GM19035 (cell line): ENCODE data around the gene CDCA8.
A peak's percentile ranks its signal among the peaks of the same experiment; 100 is the strongest.

Experiments
- ATAC-seq: cut with Tn5 transposase; IDR thresholded peaks from one replicate; pipeline ENCODE4 v1.9.1; 2021; ENCODE audit not compliant: unreplicated experiment

CDCA8 gene

DNA sequence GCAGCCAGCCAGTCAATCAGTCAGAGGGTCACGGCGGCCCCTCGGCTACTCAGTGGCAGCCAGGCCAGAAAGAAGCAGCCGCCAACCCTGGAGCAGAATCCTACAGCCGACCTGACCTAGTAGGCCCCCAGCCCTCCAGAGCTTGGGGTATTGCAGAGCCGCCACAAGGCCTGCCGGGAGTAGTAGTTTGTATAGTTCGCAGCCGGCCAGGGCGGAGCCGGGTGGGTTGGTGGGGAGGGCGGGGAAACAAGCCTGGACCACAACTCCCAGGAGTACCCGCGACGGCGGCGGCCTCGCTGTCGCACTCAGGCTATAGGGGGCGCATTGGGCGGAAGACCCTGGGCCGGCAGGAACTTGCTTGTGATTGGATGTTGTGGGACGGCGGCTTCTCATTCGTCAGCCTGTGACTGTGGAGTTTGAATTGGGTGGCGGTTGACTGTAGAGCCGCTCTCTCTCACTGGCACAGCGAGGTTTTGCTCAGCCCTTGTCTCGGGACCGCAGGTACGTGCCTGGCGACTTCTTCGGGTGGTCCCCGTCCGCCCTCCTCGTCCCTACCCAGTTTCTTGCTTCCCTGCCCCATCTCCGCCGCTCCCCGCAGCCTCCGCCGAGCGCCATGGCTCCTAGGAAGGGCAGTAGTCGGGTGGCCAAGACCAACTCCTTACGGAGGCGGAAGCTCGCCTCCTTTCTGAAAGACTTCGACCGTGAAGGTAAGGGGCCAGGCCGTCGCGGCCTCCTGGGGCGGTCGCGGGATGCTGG is at the start of gene CDCA8:
Gene CDCA8 (plus strand): TSS at position 439 of the 756 bp plus-strand sequence. CDS start 175 bp downstream, at position 614.
- ATAC-seq, result peak; percentile 72

DNA sequence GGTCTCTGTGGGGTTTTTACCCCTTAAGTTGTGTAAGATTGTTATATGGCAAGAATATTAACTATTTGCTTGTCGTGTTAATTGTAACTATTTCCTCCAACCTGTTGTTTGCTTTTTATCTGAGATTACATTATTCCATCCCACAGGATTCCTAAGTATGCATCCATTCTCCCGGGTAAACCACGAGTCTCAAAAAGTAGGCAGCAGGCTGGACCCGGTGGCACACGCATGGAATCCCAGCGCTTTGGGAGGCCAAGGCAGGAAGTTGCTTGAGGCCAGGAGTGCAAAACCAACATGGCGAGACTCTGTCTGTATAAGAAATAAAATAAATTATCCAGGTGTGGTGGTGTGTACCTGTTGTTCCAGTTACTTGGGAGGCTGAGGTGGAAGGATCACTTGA is 45.0 kb upstream of the CDCA8 start:
- no peak for ATAC-seq

DNA sequence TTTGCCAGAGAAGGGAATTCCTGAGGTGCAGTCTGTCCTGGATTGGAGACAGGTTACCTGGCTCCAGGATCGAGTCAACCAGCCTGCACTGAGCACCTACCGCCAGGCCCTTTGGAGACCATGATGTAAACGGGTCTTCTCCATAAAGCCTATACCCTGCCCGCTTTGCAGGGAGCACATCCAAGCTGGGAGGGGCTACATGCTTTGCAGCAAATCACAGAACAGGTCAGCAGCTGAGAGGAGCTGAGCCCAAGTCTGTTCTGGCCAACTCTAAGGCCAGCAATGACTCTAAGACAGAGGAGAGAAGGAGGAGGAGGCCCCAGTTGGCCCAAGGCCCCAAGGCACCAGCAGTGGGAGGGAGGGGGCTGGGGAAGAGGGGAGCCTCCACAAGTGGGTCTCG is 42.1 kb upstream of the CDCA8 start:
- no peak for ATAC-seq

DNA sequence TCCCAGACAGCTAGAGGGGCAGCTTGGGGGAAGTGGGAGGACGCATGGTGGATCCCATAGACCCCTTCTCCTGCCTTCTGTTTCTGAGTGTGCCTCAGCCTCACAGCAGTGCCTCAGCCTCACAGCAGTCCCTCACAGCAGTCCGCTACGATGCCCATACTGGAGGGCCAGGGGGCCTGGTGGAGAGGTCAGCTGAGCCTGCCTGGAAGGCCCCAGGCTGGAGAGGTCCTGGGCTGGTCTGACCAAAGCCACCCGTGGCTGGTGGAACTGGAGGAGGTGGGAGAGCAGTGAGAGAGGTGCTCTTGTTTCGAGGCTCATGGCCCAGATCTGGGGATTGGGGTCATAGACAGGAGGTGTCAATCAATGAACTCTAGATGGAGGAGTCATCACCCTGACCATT is 41.6 kb upstream of the CDCA8 start:
- no peak for ATAC-seq

DNA sequence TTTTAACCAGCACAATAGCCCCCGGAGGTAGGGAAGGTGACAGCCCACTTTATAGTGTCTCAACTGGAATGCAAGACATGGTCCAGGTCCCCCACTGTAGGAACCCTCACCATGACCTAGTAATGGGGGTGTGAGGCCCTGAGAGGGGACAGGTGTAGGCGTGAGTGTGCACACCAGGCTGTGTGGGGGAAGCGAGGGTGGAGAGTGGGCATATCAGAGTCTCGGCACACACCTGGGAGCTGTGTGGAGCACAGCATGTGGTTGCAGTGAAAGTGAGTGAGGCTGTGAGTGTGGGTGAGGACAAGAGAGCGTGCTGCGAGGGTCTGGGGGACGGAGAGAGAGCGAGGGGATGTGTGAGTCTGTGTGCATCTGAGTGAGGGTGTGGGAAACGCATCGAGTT is 40.5 kb upstream of the CDCA8 start:
- no peak for ATAC-seq

DNA sequence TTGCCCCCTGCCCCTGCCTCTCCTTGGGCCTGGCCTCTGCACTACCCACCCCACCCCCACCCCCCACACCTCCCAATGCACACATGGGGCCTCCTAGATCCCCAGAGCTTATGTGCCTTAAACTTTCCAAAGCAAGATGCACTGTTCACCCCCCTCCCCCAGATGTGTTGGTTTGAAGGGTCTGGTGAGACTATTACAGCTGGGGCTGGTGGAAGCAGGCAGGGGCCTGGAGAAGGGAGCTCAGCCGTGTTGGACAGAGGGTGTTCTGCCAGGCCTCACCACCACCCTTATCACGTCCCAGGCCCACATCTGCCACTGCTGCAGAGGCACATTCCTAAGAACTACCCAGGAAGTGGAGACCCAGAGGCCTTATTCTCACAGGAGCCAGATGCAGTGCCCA is 39.3 kb upstream of the CDCA8 start:
- no peak for ATAC-seq

DNA sequence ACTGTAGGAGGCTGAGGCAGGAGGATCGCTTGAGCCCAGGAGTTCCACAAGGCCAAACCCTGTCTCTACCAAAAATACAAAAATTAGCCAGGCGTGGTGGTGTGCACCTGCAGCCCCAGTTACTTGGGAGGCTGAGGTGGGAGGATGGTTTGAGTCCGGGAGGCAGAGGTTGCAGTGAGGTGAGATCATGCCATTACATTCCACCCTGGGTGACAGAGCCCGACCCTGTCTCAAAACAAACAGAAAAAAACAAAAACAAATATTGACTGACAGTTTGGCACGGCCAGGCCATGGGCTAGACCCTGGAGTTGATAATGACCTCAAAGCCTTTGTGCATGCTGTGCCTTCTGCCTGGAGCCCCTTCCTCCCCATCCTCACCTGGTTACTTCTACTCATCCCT is 38.4 kb upstream of the CDCA8 start:
- ATAC-seq, result no peak

DNA sequence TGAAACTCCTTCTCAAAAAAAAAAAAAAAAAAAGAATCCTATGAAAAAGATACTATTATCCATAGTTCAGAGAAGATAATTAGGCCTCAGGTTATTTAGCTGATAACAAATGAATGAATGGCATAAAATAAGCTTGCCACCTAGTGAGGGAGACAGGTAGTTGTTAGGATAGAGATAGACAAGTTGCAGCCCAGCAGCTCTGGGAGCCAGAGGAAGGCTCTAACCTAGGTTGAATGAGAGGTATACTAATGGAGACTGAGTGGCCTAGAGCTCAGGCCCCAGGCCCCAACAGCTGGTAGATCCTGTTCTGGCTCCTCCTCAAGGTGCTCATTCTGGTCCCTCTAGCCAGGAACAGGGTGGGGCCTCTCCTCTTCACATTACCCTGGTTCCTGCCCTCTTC is 37.0 kb upstream of the CDCA8 start:
- no peak for ATAC-seq

DNA sequence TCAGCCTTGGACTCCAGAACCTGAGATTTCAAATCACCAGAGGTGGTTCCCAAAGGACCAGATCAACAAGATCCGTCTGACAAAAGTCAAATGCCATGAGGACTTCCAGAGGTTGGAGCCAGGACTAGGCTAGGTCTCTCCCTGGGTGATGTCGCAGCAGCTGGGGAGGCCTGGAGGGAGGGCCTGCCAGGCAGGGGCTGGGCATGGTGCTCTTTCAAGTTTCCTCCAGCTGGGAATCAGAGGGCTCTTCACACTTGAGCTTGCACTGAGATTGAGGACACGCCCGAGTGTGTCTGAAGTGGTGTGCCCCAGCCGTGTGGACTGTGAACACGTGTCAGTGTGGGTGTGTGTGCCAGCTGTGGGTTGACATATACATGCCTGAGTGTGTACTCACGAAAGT is 36.3 kb upstream of the CDCA8 start:
- ATAC-seq, result no peak

DNA sequence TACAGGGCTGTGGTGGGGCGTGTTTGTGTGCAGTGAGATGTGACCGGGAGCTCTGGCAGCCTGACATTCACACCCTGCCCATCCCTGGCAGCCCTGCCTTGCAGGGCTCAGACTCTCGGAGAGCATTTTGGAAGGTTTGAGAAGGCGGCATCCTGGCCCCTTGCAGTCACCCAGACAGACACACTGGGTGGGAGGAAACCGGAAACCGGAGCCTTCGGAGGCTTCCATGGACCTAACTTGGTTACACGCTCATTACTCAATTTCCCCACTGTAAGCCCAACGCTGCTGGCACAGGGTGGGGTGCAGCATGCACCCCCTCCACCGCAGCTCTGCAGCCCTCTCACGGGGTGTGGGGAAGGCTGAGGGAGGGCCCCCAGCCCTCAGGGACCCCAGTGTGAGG is 35.4 kb upstream of the CDCA8 start:
- no peak for ATAC-seq

DNA sequence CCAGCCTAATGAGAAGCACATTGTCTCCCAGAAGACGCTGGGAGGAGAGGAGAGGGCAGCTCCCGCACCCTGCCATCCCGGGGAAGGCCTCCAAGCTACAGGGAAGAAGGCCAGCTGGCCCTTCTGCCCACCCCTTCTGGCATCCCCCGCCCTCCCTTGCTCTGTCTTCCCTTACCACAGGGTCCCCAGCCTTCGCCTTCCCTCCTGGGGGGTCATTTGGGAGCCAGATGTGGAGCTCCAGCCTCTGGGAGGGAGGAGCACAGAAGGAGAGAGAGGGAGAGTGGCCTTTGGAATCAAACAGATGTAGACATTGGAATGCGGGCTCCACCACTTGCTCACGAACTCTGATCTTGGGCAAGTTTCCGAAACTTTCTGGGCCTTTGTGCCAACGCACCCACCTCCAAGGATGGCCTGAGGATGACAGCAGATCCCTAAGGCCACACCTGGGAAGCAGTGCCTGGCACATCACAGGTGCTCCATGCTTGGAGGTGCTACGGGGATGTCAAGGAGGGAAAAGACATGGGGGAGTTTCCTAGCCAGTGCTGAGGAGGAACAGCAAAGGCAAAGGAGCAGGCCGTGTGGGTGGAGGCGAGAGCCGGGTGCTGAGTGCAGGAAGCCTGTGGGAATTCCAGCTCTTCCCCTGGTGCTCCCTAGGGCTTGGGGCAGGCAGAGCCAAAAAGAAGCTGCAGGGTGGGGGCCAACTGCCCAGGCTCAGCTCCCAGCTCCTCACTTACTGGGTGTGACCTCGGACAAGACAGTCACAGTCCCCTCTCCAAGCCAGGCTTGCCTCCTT is 34.5 kb upstream of the CDCA8 start:
- ATAC-seq, result no peak

DNA sequence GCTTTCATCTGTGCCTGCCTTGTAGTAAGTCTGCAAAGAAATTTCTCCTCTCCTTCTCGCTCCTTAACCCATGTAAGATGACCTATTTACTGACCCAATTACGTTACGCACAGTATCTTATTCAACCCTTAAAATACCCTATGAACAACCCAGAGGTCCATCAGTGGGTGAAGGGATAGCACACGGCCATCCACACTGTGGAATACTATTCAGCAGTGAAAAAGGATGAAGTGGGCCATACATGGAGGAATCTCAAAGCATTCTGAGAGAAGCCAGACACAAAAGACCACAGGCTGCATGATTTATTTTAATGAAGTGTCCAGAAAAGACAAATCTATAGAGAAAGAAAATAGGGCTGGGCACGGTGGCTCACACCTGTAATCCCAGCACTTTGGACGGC is 33.8 kb upstream of the CDCA8 start:
- ATAC-seq, result no peak

DNA sequence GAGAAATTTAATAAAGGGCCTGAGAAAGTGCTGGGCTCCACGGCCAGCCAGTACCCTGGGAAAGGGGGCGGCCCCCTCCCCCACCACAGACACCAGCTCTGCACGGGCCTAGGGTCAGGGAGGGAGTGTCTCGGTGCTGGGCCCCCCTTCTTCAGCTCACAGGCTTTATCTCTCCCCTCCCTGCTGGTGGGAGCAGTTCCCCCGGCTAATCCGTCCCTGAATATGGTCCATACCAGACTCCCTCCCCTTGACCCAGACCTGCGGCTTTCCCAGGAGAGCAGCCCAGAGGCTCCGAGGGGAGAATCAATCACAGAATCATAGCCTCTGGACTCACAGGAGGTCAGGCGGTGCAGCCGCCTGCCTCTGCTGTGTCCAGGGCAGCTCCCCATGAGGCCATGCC is 31.7 kb upstream of the CDCA8 start:
- ATAC-seq, result no peak

DNA sequence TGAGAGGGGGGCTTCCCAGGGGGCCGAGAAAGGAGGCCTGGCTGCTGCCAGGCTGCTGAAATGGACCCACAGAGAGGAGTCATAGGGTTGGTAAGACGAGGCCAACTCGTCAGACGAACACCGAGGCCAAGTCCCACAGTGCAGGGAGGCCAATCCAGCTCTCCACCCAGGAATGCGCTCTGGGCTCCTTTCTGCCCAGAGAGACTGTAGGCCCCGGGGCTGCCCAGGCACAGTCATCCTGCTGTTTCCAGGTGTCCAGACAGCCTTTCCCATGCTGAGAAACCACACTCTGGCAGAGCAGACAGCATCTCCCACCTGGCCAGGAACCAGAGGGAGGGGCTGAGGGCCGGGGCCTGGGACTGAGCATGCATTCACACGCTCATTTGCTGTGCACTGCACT is 30.9 kb upstream of the CDCA8 start:
- no peak for ATAC-seq

DNA sequence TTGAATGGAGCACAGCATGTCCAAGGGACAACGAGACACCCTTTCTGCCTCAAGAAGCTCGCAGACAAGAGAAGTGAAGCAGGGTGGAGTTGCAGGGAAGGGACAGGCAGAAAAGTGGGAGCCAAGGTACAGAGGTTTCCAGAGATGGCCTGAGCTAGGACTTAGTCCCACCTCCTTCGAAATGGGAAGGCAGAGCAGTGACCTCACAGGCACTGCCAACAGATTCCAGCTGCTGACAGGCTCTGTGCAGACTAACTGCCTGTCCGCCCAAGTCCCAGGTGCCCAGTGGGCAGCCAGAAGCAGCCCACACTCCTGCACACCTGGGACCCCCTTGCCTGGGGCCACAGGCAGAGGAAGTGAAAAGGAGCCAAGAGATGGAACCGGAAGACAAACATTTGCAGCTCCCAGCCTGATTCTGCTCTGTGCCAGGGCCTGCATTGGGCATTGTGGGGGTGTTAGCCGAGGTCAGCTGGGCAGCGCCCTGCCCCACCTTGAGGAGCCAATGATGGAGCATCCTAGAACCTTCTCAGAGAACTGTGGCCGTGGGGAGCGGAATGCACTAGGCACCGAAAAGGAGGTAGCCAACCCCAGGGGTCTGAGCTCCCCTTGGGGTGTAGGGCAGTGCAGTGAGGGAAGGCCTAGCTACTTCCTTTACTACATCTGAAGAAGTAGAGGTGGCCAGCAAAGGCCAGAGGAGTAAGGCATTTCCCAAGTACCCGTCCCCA is 30.1 kb upstream of the CDCA8 start:
- ATAC-seq, result no peak

DNA sequence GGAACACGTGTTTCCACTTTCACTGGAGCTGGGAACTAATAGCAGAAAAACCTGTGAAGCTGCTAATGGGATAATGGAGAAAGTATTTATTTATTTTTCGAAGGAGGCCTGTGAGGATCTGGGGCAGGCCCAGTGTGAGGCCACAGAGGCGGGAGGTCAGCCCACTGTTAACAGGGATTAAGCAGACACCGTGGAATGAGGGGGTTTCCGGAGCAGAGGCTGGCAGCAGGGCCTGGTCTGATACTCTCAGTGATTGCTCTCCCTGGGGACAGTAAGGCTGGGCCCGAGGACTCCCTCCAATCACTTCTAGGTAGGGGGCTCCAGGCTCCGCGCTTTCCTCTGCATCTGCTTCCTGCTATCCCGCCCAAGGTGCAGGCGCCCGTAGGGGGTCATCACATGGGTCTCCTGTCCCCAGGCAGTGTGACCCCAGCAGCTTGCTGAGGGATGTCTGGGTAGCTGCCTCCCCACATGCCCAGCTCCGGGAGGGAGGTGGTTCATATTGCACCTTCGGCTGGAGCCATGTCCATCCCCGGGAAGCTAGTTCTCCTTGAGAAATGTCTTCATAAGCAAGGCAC is 28.8 kb upstream of the CDCA8 start:
- no peak for ATAC-seq

DNA sequence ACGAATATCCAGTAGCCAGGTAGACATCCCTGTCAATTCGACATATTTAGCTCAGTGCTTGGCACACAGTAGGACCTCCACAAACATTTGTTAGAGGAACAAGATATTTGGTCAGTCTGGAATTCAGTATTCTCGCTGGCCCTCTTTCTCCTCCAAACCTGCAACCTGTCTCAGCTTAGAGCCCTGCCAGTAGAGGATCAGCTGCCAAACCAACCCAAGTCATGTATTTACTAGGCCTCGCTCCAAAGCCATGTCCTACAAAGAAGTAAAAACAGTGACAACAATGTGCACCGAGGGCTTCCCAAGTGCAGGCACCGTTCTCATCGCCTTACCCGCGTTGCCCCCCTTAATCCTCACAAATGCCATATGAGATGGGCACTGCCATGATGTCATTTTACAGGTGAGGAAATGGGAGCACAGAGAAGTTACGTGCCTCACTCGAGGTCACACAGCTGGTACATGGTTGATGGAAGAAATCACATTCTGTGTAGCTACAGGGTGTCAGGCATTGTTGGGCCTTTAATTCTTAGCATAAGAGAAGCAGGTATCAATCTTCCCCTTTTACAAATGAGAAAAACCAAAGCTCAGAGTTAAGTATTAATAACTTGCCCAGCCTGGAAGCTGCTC is 26.0 kb upstream of the CDCA8 start:
- no peak for ATAC-seq

DNA sequence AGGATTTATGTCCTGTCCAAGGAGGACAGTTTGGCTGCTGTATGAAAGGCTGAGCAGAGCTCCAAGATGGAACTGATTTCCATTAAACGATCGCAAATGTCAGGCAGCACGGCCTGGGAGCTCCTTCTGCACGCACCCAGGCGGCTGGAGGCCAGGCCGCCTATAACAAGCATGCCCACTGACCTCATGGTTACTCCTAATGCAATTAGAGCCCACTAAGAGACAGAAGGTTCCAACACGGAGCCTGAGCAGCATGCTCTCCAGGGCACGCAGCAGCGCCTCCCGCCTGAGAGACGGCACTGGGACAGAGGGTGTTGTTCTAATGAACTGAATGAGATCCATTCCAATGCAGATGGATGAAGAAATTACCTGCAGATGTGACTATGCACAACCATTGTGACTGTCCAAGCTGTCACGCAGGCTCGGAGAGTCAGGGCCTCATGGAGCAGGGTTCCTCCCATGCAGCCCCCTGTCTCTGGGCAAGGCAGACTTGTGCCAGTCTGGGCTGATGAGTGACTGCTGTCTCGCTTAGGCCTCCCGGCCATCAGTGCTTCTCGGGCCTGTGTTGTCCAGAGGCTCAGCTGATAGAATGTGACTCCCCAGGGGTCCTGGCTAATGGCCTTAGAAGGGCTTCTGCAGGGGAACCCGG is 25.2 kb upstream of the CDCA8 start:
- no peak for ATAC-seq

DNA sequence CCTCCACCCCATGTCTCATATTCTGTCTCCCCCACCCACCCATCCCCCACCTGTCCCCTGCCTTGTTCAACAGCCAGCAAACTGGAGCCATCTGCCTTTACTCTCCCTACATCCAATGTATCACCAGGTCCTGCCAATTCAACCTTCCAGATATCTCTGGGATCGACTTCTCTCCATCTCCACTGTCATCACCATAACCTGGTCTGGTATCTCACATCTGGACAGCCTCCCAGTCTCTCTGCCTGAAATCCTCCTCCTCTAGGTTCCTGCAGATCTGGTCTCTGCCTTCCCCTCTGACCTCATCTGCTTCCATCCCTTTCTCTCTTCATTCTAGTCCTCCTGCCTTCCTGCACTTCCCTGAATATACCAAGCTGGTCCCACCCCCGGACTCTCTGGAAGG is 22.2 kb upstream of the CDCA8 start:
- ATAC-seq, result no peak

DNA sequence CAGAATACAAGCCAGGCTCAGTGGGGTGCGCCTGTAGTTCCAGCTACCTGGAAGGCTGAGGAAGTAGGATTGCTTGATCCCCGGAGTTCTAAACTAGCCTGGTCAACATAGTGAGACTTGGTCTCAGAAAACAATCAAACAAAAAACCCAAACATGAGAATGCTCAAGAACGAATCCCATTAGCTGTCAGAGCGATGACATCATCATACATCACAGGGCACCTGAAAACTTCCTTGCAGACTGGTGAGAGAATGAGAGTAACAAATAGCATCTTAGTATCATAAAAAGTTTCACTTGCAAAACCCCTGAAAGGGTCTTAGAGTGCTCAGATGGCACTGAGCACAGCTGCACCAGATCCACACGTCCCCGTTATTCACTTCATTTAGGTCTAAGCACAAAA is 21.1 kb upstream of the CDCA8 start:
- ATAC-seq, result no peak
